T47D (cell line): ENCODE data around the gene LOXL1.

ENCODE experiments used
- DNase-seq, 2 experiments: peaks; one replicate each; pipeline versions ENCODE4 v3.0.0 to v3.0.0-alpha.2; 2011 to 2012; ENCODE audit warnings: low read depth in 1 of 2, low spot score in 1 of 2
- JUND ChIP-seq: IDR thresholded peaks from 2 replicates; pipeline ENCODE4 v1.6.1; 2012; ENCODE audit warnings: low read depth
- in situ Hi-C: cut with HindIII; loops from 2 replicates; pipeline ENCODE4 v1.10.0; 2016; ENCODE audit warnings: low sequenced_read_pairs, low pct_unique_long_range_greater_than_20kb

LOXL1 gene

GRCh38 chr15:73950831-73951561 lies 24.7 kb downstream of the LOXL1 start:
- DNase-seq = peak; percentile 71 to 80
- in situ Hi-C loops = no loop called here
- TF ChIP-seq JUND = no peak

- no peak for DNase-seq
- in situ Hi-C loops = no loop called here
- no peak for TF ChIP-seq JUND
Observed at GRCh38 chr15:73951601-73952000, 25.3 kb downstream of the LOXL1 start.

- TF ChIP-seq JUND = no peak
- DNase-seq = no peak
- in situ Hi-C loops = no loop called here
Observed at GRCh38 chr15:73952171-73952912, 26.1 kb downstream of the LOXL1 start.

GRCh38 chr15:73952913-73953750 lies 26.9 kb downstream of the LOXL1 start:
- DNase-seq = no peak
- TF ChIP-seq JUND = no peak
- in situ Hi-C loops = no loop called here

- in situ Hi-C loops = no loop called here
- TF ChIP-seq JUND = no peak
- no peak for DNase-seq
Observed at GRCh38 chr15:73954188-73955145, 28.2 kb downstream of the LOXL1 start.

GRCh38 chr15:73955326-73955725 lies 29.1 kb downstream of the LOXL1 start:
- no peak for DNase-seq
- no peak for TF ChIP-seq JUND
- in situ Hi-C loops = no loop called here

GRCh38 chr15:73955861-73956742 lies 29.8 kb downstream of the LOXL1 start:
- no peak for TF ChIP-seq JUND
- in situ Hi-C loops = no loop called here

GRCh38 chr15:73956743-73957135 lies 30.5 kb downstream of the LOXL1 start:
- no peak for TF ChIP-seq JUND
- in situ Hi-C loops = no loop called here
- no peak for DNase-seq

More at GRCh38 chr15:73955861-73956742, 29.8 kb downstream of the LOXL1 start:
- no peak for DNase-seq

GRCh38 chr15:73957276-73957675 lies 31.0 kb downstream of the LOXL1 start:
- no peak for TF ChIP-seq JUND
- in situ Hi-C loops = no loop called here
- DNase-seq = no peak

GRCh38 chr15:73957785-73958184 lies 31.5 kb downstream of the LOXL1 start:
- in situ Hi-C loops = no loop called here
- DNase-seq = no peak
- no peak for TF ChIP-seq JUND

GRCh38 chr15:73959012-73959581 lies 32.8 kb downstream of the LOXL1 start:
- no peak for DNase-seq
- no peak for TF ChIP-seq JUND
- in situ Hi-C loops = no loop called here
